K562 (cell line): ENCODE results near the gene UBE2E1. TPM values are rescaled to one million over a fixed set of nuclear protein-coding genes. Genes with fewer than 3 reads are reported as not detected.

Experiments
- ATAC-seq: fragments of 200-7000 bp; cut with Tn5 transposase; 3 replicates; pipeline ENCODE4 v1.9.1; 2020; ENCODE audit warnings: moderate library complexity
- BruUV-seq: library from RNA; stranded (reverse); fragments of 400-500 nt; replicated peaks from 2 replicates; lab custom pipeline; 2021; lab: Mats Ljungman, UMichigan
- CTCF ChIA-PET: fragments of 300-600 bp; formaldehyde crosslinking; extraction: SDS; loops from one replicate; lab custom pipeline; 2021; ENCODE audit warnings: low intra/inter-chr PET ratio; lab: Yijun Ruan, JAX
- POLR2A ChIA-PET: fragments of 300-600, 350-650 bp; sonication (Branson Sonifier 250); formaldehyde crosslinking; extraction: SDS; loops from one replicate; lab custom pipeline; 2021; ENCODE audit warnings: antibody characterized with exemption, inconsistent platforms; lab: Yijun Ruan, JAX
- DNase-seq, 4 experiments: peaks; one replicate each; pipeline versions ENCODE4 v3.0.0 to v3.0.0-alpha.2; 2011 to 2018; ENCODE audit warnings: low spot score in 3 of 4, mixed read lengths in 3 of 4; ENCODE audit errors: extremely low read depth in 1 of 4
- FAIRE-seq: peaks from 2 replicates; lab custom pipeline; 2011; peaks lifted over from hg19 to GRCh38; lab: Jason Lieb, UNC
- H2AFZ ChIP-seq: 2 replicates; pipeline ENCODE4 v1.6.0; 2011; ENCODE audit warnings: low read depth, low read length, control low read depth, inconsistent platforms
- H3K27ac ChIP-seq: fragments of 200-600 bp; 3 replicates; pipeline ENCODE4 v1.8.0; 2011; ENCODE audit warnings: low read depth, mild to moderate bottlenecking, control low read depth, inconsistent platforms, low read length, moderate library complexity, mixed read lengths; ENCODE audit errors: extremely low read depth
- H3K27me3 ChIP-seq, 2 experiments: fragments of 300-600 bp in 1 of 2; 2 replicates in 1 of 2; 3 replicates in 1 of 2; pipeline versions ENCODE4 v1.6.0 to v1.8.0; 2011; ENCODE audit warnings: inconsistent platforms in 2 of 2, low read length in 2 of 2, mild to moderate bottlenecking in 1 of 2, mixed read lengths in 1 of 2, moderate library complexity in 1 of 2; ENCODE audit not compliant: control insufficient read depth in 2 of 2, insufficient read depth in 2 of 2
- H3K36me3 ChIP-seq: fragments of 300-600 bp; 3 replicates; pipeline ENCODE4 v1.8.0; 2011; ENCODE audit warnings: mild to moderate bottlenecking, low read length, inconsistent platforms; ENCODE audit not compliant: control insufficient read depth, insufficient read depth
- H3K4me1 ChIP-seq, 2 experiments: fragments of 200-600 bp in 1 of 2; replicated peaks in 1 of 2; 2 replicates in 1 of 2; 3 replicates in 1 of 2; pipeline versions ENCODE4 v1.5.1 to v1.8.0; 2011; ENCODE audit warnings: inconsistent platforms in 2 of 2, low read length in 2 of 2, mild to moderate bottlenecking in 1 of 2, mixed read lengths in 1 of 2, moderate library complexity in 1 of 2; ENCODE audit not compliant: control insufficient read depth in 2 of 2, insufficient read depth in 2 of 2
- H3K4me2 ChIP-seq: 2 replicates; pipeline ENCODE4 v1.6.1; 2011; ENCODE audit warnings: low read length, control low read depth, inconsistent platforms, mixed read lengths; ENCODE audit not compliant: insufficient read depth
- H3K4me3 ChIP-seq: fragments of 200-600 bp; sonication (generic), shearing (Covaris generic); 2 replicates; pipeline ENCODE4 v1.5.1; 2016; ENCODE audit warnings: control low read depth, inconsistent platforms
- H3K79me2 ChIP-seq: fragments of 200-600 bp; 3 replicates; pipeline ENCODE4 v1.8.0; 2011; ENCODE audit warnings: low read length, inconsistent platforms; ENCODE audit not compliant: control insufficient read depth, insufficient read depth
- H3K9ac ChIP-seq, 2 experiments: 2 replicates each; pipeline versions ENCODE4 v1.6.0 to v1.6.1; 2011; ENCODE audit warnings: low read depth in 2 of 2, low read length in 2 of 2, control low read depth in 1 of 2, inconsistent platforms in 1 of 2, mild to moderate bottlenecking in 1 of 2, mixed read lengths in 1 of 2; ENCODE audit not compliant: insufficient read depth in 1 of 2
- H3K9me1 ChIP-seq: one replicate; pipeline ENCODE4 v1.6.0; 2011; ENCODE audit warnings: inconsistent platforms, mild to moderate bottlenecking, low read length, moderate library complexity; ENCODE audit not compliant: control insufficient read depth, insufficient read depth
- H3K9me3 ChIP-seq: replicated peaks from 2 replicates; pipeline ENCODE4 v1.5.1; 2011; ENCODE audit warnings: low read depth, low read length, inconsistent platforms; ENCODE audit not compliant: control insufficient read depth, insufficient read depth
- H4K20me1 ChIP-seq: replicated peaks from 2 replicates; pipeline ENCODE4 v1.6.1; 2011; ENCODE audit warnings: low read length, inconsistent platforms, mixed read lengths; ENCODE audit not compliant: control insufficient read depth, insufficient read depth
- CBX5 ChIP-seq: IDR thresholded peaks from 2 replicates; pipeline ENCODE4 v1.6.1; 2014; ENCODE audit warnings: low read depth, borderline replicate concordance
- NFE2 ChIP-seq: IDR thresholded peaks from 2 replicates; pipeline ENCODE4 v1.6.1; 2014; ENCODE audit warnings: antibody characterized with exemption, low read depth
- SMARCE1 ChIP-seq: fragments of 450-650 bp; IDR thresholded peaks from 2 replicates; pipeline ENCODE4 v1.7.1; 2016; ENCODE audit warnings: mild to moderate bottlenecking
- SNRNP70 ChIP-seq: fragments of 200-400 bp; formaldehyde crosslinking; optimal IDR thresholded peaks from 2 replicates; pipeline ENCODE3; 2017; ENCODE audit warnings: low read depth, low read length
- SPI1 ChIP-seq: IDR thresholded peaks from 2 replicates; pipeline ENCODE4 v1.6.1; 2011; ENCODE audit warnings: low read depth, low read length, control low read depth, borderline replicate concordance
- ZNF121 ChIP-seq: sonication (generic); formaldehyde crosslinking; conservative IDR thresholded peaks from 2 replicates; pipeline ENCODE4 v1.8.0; 2022; ENCODE audit warnings: missing genetic modification reagents
- WGBS: fragments of 100-300 bp; shearing (Covaris generic); methylation state at CpG from one replicate; pipeline ENCODE4 v1.1.6; 2016; ENCODE audit warnings: low coverage, mixed read lengths; ENCODE audit not compliant: insufficient coverage; ENCODE audit errors: missing lambda C conversion rate; 5-methylcytosine and 5-hydroxymethylcytosine counted together
- in situ Hi-C: fragments of 300-500 bp; cut with MboI; formaldehyde crosslinking; loops from 4 replicates; pipeline ENCODE4 v1.15.0; 2018; ENCODE audit warnings: inconsistent platforms, mixed read lengths
- intact Hi-C: fragments of 100-400 bp; cut with micrococcal nuclease; formaldehyde crosslinking; loops from 2 replicates; pipeline ENCODE4 v1.14.2; 2022
- polyA plus RNA-seq, 8 experiments: library from polyadenylated mRNA; depleted of rRNA in 4 of 8; stranded (reverse) in 5 of 8; unstranded in 3 of 8; fragments of >200 nt; fragmentation: Nextera tagmentation in 2 of 8; fragmentation: Illumina TruSeq in 1 of 8; extraction: Ambion mirVana in 2 of 8; extraction: Trizol in 1 of 8; gene quantifications; 2 replicates each; pipeline versions ENCODE4 v1.2.1 to v1.2.3, GENCODE V29; 2011 to 2014; ENCODE audit warnings: inconsistent platforms in 1 of 8, missing spikeins in 1 of 8
- total RNA-seq, 7 experiments: library from RNA; depleted of rRNA in 6 of 7; stranded (reverse); fragments of >200 nt in 6 of 7; fragmentation: Illumina TruSeq in 2 of 7; extraction: Trizol in 2 of 7; gene quantifications; 2 replicates each; pipeline versions ENCODE4 v1.2.1 to v1.2.3, GENCODE V29; 2011 to 2021; ENCODE audit warnings: low replicate concordance in 1 of 7

Gene UBE2E1
- total and polyA plus RNA-seq, 9 of the 15 experiments (the other 6 are each of a cell fraction or from before 2014, with no cell fraction given) = 54.4 to 294 (median 165) TPM

GRCh38 chr3:23826382-23827064, 20.8 kb downstream of the UBE2E1 start (continued):
- TF ChIP-seq SMARCE1 (0 out of 2 replicates have a peak, but pooled peaks have one; percentile 37), SNRNP70 (no peak), NFE2 (peak; percentile 45; the same call in 1 of the 2 replicates)

- no peak for FAIRE-seq
- Histone ChIP-seq H3K27me3 (no peaks in the 10 kb centered on the region), H3K9ac (no peak overlapping the region), H3K36me3 (peaks cover 4% of the 10 kb centered on the region; the same call in 2 of the 3 replicates), H2AFZ (no peak overlapping the region), H3K4me1 (peaks cover 8 to 29% of the 10 kb centered on the region in 2 experiments), H3K4me2 (no peak overlapping the region), H3K27ac (no peak overlapping the region), H3K9me1 (no peaks in the 10 kb centered on the region), H3K9me3 (no peaks in the 10 kb centered on the region), H3K79me2 (peaks cover 82% of the 10 kb centered on the region), H4K20me1 (peaks cover 13% of the 10 kb centered on the region; the same call in 1 of the 2 replicates), H3K4me3 (no peak overlapping the region)
- ChIA-PET CTCF (no interaction called here), POLR2A (interaction anchor here (1.1 to 8.7 kb wide), 2 partner anchors 9 to 10 kb away, joined by 3 to 41 read pairs; no protein-coding TSS in a partner anchor)
- BruUV-seq = no TSS peak
- in situ Hi-C loops (no loop called here), intact Hi-C loops (no loop called here)
- 68% methylated on average over 4 of the region's 5 CpGs for whole genome bisulfite sequencing
- no peak for DNase-seq
- ATAC-seq = no peak
- TF ChIP-seq CBX5 (no peak), SPI1 (peak; percentile 35; the same call in 1 of the 2 replicates), ZNF121 (0 out of 2 replicates have a peak, but pooled peaks have one; percentile 52)
Observed at GRCh38 chr3:23829242-23829934, 23.6 kb downstream of the UBE2E1 start.
